GM15510 (cell line): ENCODE results near the gene OR2AG2.

Experiments used
- POLR2A ChIP-seq: IDR thresholded peaks from 3 replicates; pipeline ENCODE4 v1.6.1; 2011; ENCODE audit warnings: borderline replicate concordance; ENCODE audit not compliant: insufficient read length; ENCODE audit errors: extremely low read depth

The OR2AG2 gene

GRCh38 chr11:6771926-6772893 is at the start of gene OR2AG2:
Gene OR2AG2, minus strand, starts transcription at chr11:6771976. Its CDS starts 3,019 bp downstream, at chr11:6768957.
- no peak for TF ChIP-seq POLR2A

GRCh38 chr11:6818967-6819366 is 47.2 kb upstream of the OR2AG2 start:
- no peak for TF ChIP-seq POLR2A

- no peak for TF ChIP-seq POLR2A
Measured at GRCh38 chr11:6817694-6818093, 45.9 kb upstream of the OR2AG2 start.

GRCh38 chr11:6813656-6814055 is 41.9 kb upstream of the OR2AG2 start:
- TF ChIP-seq POLR2A, result no peak

GRCh38 chr11:6812390-6813005 is 40.7 kb upstream of the OR2AG2 start:
- no peak for TF ChIP-seq POLR2A

- TF ChIP-seq POLR2A, result no peak
Measured at GRCh38 chr11:6799402-6799801, 27.6 kb upstream of the OR2AG2 start, which contains the start of gene OR6A2. Gene OR6A2, minus strand, starts transcription at chr11:6799689. Its CDS starts 3,981 bp downstream, at chr11:6795708.

- no peak for TF ChIP-seq POLR2A
Measured at GRCh38 chr11:6794639-6795038, 22.9 kb upstream of the OR2AG2 start.

GRCh38 chr11:6790546-6790945 is 18.8 kb upstream of the OR2AG2 start:
- TF ChIP-seq POLR2A, result no peak

GRCh38 chr11:6782720-6783119 is 10.9 kb upstream of the OR2AG2 start, which contains the start of gene OR2AG1:
Gene OR2AG1, plus strand, starts transcription at chr11:6783020. Its CDS starts 2,018 bp downstream, at chr11:6785038.
- TF ChIP-seq POLR2A, result no peak

- TF ChIP-seq POLR2A, result no peak
Measured at GRCh38 chr11:6780829-6781228, 9.1 kb upstream of the OR2AG2 start.

- no peak for TF ChIP-seq POLR2A
Measured at GRCh38 chr11:6778518-6778917, 6.7 kb upstream of the OR2AG2 start.

GRCh38 chr11:6757373-6757967 is 14.3 kb downstream of the OR2AG2 start:
- TF ChIP-seq POLR2A, result no peak

- no peak for TF ChIP-seq POLR2A
Measured at GRCh38 chr11:6755953-6756347, 15.8 kb downstream of the OR2AG2 start.

- no peak for TF ChIP-seq POLR2A
Measured at GRCh38 chr11:6755303-6755952, 16.3 kb downstream of the OR2AG2 start.

GRCh38 chr11:6747097-6747668 is 24.6 kb downstream of the OR2AG2 start:
- no peak for TF ChIP-seq POLR2A

GRCh38 chr11:6746626-6747025 is 25.1 kb downstream of the OR2AG2 start:
- no peak for TF ChIP-seq POLR2A
